T-helper 1 cell (primary cell): Measurements from ENCODE around the gene NBAS.
"Not testable (repeated sequence)": the region's sequence is repeated elsewhere in the genome, so short reads cannot be mapped to it uniquely, and the experiment has no call there.

Experiments
- DNase-seq, 5 donors: peaks; one replicate each; pipeline ENCODE4 v3.0.0-alpha.2; 2012 to 2020

NBAS gene

DNA sequence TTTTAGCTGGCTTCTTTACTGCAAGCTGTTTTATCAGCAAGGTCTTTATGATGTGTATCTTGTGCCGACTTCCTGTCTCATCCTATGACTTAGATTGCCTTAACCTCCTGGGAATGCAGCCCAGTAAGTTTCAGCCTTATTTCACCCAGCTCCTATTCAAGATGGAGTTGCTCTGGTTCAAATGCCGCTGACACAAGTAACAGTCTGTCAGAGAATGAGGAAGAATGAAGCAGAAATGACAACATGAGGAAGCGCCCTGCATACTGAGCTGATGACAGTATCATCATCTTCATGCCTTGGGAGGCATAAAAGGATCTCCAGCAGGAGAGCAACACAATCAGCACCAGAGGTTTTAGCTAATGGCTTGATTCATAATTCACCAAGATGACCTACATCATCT lies 309.4 kb downstream of the NBAS start:
- DNase-seq: no peak

DNA sequence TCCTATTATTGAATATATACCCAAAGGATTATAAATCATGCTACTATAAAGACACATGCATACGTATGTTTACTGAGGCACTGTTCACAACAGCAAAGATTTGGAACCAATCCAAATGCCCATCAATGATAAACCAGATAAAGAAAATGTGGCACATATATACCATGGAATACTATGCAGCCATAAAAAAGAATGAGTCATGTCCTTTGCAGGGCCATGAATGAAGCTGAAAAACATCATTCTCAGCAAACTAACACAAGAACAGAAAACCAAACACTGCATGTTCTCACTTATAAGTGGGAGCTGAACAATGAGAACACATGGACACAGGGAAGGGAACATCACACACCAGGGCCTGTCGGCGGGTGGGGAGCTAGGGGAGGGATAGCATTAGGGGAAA lies 310.2 kb downstream of the NBAS start:
- DNase-seq: not testable (repeated sequence)

DNA sequence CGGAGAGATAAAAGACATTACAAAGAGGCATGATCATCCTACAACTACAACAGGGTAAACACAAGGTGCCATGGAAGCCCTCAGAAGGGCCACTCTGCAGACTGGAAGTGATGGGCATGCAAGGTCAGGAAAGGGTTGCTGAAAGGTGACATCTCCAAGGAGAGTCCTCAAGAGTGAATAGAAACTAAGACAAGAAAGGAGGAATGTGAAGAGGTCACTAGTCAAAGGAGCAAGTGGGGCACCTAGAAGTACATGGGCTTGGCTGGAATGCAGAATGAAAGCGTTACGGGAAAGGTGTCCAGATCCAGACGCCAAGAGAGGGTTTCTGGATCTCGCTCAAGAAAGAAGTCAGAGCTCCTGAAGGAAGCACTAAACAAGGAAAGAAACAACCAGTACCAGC lies 314.3 kb downstream of the NBAS start:
- DNase-seq: no peak

DNA sequence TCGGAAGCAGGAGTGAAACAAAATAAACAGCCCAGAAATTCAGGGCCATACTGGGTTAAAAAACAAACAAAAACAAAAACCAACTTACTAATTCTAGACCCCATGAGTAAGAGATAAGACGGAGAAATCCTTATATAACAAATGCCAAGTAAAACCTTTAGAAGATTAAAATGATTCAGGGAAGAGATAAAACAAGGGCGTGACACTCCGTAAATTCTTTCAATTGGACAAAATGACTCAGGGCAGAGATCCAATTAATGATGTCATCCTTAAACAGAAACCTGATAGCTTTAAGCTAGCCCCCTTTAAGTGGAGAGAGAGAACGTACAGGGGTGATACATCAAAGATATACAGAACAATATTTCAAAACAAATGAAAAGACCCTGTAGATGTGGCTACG lies 317.4 kb downstream of the NBAS start:
- no peak for DNase-seq

DNA sequence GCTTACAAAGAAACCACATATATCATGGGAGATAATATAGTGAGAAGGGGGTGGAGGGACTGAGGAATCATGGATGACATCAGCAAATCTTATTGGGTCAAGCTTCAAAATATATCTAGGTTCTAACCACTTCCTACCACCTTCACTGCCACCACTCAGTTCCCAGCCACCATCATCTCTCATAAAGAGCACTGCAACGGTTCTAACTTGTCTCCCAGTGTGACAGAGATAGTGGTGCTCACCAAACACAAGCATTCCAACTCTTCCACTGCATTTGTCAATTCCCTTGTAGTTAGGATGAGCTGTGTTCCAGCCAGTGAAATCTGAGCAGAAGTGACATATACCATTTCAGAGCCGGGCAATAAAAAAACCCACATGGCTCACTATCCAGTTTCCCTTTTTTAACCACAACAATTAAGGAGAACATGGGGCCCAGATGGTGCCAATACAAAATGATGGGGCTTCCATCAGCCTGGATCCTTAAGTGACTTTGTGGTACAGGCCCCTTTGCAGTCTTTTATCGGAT lies 318.1 kb downstream of the NBAS start:
- DNase-seq: peak in 1 of 5 donors; percentile 2

DNA sequence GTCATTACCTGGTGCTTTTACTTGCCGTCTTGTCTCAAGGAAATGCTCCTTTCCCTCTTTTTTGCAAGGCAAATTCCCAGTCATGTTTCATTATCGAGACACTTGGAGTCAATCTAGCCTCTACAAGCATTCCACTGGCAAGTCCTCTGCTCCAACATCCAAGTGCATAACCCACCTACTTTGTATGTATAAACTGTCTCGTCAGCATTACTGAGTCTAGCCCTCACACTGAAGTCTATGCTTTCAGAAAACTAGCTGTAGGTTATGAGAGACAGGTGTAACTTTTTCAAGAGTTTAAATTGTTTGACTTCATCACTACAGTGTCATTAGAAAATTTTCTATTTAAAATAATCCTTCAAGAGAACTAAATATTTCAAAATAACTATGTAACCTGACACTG lies 319.2 kb downstream of the NBAS start:
- no peak for DNase-seq

DNA sequence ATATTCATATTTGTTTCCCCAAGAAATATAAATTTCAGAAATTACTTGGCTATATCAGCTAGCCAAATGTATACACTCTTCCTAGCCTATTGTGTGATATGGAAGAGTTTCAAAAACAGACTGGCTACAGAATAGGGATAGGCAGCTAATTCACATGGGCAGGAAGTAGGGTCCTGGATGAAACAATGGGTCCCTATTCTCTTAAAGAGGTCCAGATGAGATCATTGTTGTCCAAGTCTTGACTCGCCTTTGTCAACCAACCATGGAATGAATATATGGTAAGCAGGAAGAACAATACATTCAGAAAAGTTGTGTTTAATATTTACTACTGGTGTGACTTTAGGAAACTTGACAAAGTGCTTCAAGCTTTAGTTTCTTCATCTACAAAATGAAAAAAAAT lies 319.9 kb downstream of the NBAS start:
- no peak for DNase-seq

DNA sequence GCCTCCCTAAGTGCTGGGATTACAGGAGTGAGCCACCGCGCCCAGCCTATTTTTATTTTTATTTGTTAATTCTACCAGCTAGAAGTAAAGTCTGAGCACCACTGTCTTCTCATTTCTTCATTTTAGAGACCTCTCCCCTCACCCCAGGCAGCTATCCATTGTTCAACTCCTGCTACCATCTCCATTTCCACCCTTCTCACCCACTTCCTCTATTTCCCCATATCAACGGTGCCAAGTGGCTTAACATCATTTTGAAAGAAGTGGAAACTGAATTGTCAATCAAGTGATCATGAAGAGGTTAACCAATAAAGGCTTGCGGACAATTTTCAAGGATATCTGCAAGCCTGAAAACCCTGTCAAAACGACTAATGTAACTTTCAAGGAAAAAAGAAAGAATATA lies 323.1 kb downstream of the NBAS start:
- no peak for DNase-seq

DNA sequence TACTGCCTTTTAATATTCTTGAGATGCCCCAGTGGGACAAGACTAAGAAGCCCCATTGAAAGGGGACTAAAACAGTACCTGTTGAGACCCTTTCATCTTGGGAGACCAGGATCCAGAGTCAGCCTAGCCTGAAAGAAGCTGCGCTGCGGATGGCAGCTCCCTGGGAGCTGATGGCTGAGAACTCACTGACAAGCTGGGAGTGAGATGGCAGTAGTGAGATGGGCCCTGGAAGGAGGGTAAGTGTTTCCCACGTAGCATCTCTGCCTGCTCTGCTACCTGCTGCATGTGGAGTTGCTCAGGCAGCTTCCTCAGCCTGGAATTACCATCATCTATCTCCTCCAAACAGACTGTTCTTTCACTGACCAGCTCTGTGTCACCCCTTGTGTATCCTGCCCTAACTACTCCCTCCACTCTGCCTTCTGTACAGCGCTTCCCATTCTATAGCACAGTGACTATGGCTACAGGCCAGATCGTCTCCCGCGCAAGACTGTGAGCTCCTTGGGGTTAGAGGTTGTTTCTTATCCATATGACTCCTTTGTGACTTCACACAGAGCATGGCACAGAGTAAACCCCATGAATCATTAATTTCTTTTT lies 330.4 kb downstream of the NBAS start:
- DNase-seq: no peak

DNA sequence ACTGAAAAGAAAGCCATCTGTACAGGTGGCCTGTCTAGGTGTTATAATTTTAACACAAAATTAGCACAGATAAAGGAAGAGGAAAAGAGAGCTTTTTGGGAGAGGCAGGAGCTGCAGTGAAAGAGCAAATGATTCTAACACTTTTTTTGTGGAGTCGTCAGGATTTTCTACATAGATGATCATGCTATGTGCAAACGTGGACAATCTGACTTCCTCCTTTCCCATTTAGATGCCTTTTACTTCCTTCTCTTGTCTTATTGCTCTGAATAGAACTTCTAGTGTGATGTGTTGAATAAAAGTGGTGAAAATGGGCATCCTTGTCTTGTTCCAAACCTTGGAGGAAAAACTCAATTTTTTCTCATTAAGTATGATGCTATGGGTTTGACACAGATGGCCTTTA lies 334.5 kb downstream of the NBAS start:
- no peak for DNase-seq

DNA sequence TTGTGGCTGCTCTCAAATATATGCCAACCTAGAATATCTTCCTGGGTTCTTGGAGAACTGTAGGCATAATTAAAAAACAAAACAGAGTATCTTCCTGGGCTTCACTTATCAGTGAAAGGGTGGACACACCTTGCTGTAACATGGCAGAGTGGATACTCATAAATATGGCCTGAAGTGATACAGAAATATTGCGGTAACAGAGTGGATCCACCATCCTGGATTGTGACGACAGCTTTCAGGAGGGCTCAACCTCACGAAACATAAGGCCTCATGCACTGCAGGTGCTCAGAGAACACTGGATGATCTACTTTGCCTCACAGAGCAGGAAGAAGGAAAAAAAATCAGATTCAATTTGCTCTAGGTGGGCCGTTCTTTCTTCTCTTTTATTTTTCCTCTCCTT lies 336.0 kb downstream of the NBAS start:
- DNase-seq: no peak

DNA sequence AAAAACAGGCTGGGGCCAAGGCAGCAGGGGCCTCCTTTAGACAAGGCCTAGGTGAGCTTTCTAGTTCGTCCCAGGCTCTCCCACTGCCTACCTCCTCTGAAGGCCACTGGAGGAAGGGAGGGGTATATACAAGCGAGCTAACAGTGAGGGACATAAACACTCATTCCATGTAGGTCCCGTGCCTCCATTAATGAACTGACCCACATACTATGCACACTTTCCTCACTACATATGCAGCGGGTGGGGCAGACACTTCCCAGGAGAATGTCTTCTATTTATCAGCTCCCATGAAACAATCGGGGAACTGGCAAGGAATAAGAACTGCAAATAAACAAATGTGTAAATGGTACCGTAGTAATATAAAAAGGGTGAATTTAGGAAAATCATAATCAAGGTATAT lies 336.5 kb downstream of the NBAS start:
- DNase-seq: no peak

DNA sequence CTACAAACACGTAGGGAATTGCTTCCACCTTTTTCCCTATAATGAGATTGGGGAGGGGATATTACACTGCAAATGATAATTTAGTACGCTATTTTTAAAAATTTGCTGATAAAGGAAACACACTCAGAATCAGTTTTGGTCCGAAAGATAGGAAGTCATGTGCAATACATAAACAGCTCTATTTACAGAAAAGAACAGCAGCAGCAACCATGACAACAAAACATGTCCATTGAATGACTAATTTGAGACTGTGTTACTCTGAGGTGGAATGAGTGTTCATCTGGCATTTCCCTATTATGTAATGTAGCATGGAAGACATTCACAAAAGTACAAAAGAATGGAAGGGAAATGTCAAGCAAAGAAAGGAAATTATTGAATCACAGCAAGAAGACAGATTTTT lies 337.2 kb downstream of the NBAS start:
- peak in 1 of 5 donors; percentile 7 for DNase-seq

DNA sequence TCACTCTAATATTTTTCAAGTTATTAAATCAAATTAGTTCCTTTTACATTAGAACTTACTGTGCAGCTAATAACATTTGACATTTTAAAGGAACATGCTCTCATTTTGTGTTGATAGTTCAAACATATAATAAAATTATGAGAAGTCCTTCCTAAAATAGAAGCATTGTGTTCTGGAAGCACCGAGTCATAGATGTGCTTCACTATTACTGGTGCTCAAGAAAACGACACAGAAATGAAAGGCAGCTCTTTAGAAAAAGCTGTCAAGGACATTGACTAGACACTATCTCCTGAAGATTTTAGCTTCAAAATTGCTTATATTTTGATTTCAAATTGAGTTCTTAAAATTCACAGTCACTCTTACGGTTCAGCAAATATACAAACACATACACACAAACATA lies 338.3 kb downstream of the NBAS start:
- no peak for DNase-seq

DNA sequence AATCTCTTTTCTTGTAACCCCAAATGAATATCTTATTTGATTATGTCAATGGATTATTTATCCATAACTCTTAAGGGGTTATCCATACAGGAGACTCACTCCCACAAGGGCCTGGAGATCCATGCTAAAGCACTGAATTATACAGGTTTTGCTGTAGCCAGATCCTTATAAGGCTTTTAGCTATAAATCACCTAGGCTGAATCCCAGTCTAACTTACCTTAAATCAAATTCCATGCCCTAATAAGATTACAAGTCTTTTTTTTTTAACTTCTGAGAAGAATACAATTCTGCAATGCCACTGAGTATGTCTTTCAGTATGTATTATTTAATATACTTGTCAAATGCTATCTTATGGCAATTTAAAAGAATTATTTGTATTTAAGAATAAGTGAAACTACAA lies 340.5 kb downstream of the NBAS start:
- DNase-seq: no peak

DNA sequence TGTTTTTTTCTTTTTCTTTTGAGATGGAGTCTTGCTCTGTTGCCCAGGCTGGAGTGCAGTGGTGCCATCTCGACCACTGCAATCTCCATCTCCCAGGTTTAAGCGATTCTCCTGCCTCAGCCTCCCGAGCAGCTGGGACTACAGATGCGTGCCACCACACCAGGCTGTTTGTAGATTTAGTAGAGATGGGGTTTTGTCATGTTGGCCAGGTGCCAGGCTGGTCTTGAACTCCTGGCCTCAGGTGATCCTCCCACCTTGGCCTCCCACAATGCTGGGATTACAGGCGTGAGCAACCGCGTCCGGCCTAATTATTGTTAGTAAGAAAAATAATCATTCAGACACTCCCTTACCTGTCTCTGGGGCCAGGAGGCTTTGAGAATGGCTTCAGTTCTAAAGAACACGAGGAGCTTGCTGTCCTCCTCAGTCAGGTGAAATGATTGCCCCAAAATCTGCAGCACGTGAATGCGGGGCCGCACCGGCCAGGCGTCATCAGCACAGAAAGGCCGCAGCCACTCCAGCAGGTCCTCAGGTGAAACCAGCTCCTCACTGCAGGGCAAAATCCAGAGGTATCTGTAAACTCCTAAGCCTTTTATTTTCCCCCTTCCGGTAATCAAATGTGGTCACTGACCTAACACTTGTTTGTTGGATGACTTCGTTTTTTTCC lies 342.6 kb downstream of the NBAS start:
- DNase-seq: no peak

DNA sequence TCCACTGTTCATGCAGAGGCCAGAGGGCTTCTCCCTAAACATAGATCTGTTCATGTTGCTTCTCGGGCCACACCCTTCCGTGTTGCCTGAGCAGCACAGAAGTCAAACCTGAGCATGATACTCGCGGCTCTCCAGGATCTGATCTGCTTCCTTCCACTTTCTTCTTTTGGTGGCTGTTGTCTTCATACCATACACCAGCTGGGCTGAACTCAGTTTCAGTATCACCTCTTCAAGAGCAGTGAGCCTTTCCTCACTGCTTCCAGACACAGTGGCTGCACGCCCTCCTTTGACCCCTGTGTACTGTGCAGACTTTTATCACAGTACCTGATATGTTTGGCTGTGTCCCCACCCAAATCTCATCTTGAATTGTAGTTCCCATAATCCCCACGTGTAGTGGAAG lies 348.9 kb downstream of the NBAS start:
- no peak for DNase-seq

DNA sequence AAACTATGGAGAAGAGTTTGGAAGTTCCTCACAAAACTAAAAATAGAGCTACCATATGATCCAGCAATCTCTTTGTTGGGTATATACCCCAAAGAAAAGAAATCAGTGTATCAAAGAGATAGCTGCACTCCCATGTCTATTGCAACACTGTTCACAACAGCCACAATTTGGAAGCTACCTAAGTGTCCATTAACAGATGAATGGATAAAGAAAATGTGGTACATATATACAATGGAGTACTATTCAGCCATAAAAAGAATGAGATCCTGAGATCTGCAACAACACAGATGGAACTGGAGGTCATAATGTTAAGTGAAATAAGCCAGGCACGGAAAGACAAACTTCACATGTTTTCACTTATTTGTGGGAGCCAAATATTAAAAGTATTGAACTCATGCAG lies 350.6 kb downstream of the NBAS start:
- DNase-seq: not testable (repeated sequence)

DNA sequence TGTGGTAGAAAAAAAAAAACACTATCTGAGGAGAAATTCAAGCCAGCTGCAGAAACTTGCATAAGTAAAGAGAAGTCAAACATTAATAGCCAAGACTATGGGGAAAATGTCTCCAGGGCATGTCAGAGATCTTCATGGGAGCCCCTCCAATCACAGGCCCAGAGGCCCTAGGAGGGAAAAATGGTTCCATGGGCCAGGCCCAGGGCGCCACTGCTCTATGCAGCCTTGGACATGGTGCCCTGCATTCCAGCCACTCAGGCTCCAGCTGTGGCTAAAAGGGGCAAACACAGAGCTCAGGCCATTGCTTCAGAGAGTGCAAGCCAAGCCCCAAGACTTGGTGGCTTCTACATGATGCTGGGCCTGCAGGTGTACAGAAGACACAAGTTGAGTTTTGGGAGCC lies 354.7 kb downstream of the NBAS start:
- no peak for DNase-seq

DNA sequence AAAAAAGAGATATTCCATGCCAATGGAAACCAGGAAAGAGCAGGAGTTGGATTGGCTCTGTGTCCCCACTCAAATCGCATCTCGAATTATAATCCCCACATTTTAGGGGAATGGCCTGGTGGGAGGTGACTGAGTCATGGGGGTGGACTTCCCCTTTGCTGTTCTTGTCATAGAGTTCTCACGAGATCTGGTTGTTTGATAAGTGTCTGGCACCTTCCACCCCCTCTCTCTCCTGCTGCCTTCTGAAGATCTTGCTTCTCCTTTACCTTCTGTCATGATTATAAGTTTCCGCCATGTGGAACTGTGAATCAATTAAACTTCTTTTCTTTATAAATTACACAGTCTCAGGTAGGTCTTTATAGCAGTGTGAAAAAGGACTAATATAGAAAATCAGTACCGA lies 355.6 kb downstream of the NBAS start:
- DNase-seq: no peak

DNA sequence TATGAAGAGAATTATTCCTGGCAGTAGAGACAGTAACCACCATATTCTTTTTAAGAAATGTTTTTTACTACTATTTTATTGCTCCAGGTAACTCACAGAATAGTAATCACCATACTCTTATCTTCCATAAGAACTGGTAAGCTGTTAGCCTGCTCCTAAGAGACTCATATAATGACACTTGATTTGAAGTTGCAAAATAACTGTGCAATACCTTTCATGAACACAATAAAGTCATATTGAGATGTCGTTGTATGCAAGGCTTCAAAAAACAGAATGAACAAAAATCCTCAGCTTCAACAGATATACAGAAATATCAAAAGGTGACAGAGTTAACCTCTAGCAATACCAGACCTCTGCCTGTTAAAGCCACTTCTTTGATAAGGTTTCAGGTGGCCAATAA lies 360.1 kb downstream of the NBAS start:
- DNase-seq: no peak

DNA sequence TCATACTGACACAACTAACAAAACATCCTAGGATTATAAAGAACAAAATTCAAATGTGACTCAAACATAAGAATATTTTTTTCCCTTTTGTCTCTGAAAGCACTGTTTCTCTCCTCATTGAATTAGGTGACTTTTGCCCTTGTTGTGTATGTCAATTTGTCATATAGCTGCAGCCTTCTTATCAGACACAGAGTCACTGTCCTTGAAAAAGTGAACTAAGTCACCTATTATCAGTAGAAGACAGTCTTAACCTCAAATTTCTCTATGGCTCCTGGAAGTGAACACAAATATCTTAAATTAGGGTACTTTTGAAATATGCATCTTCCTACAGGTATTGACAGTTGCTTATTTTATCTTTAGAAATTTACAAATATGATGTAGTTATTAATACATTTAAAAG lies 360.6 kb downstream of the NBAS start:
- DNase-seq: no peak

DNA sequence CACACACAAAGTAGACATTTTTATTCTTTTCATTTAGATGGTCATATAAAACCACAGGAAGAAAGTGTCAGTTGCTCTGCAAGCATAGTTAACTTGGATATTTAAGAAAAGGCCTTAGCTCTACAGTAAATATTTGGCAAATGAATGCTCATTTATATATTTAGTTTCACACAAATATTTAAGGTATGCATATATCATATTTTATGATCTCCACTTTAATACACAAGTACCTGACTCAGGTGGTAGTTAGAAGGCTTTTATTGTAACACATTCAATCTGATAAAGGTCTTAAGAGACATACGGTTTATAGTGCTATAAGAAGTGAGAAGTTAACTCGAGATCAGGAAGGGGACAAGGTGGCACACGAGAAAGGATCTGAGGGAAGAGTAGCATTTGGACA lies 363.1 kb downstream of the NBAS start:
- no peak for DNase-seq

DNA sequence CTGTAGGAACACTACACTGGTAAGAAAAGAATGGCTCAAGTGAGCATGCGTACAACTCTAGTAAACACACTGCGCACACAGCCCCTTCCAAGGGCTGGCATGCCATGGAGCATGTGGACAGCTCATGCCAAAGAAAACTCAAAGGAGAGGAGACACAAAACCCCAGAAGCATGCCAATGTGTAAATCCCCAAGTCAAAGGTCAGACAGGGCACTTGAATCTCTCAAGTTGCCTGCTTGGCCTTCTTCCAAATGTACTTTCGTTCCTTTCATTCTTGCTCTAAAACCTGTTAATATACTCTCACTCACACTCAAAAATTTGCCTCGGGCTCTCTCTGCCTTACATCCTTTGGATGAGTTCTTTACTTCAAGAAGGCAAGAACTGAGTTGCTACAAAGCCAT lies 365.3 kb downstream of the NBAS start:
- DNase-seq: no peak

DNA sequence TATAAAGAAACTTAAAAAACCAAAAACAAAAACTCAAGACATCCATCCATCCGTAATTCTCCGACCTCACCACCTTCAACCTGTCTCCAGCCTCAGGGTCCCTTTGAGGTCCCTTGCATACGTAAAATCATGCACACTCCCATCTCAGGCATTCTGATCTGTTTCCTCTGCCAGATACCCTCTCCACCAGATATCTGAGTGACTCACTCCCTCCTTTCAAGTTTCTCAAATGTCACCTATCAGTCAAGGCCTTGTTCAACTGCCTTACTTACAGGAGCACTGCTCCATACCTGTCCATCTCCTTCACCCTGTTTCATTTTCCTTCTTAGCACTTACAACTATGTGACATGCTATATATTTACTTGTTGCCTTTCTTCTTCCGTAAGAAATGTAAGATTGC lies 369.3 kb downstream of the NBAS start:
- DNase-seq: no peak
